A673 (cell line): ENCODE measurements around the gene C9. TPM values are rescaled to one million over a fixed set of nuclear protein-coding genes. Genes with fewer than 3 reads are reported as not detected.
"Not testable (repeated sequence)": the region's sequence is repeated elsewhere in the genome, so short reads cannot be mapped to it uniquely, and the experiment has no call there.

ENCODE experiments used
- BruUV-seq: library from RNA; stranded (reverse); fragments of 400-500 nt; replicated peaks from 2 replicates; lab custom pipeline; 2021; lab: Mats Ljungman, UMichigan
- CTCF ChIA-PET: fragments of 300-600 bp; sonication (Branson Sonifier 250); formaldehyde crosslinking; loops from one replicate; lab custom pipeline; 2022; ENCODE audit warnings: antibody characterized with exemption; lab: Charles Lee
- POLR2A ChIA-PET: fragments of 300-600 bp; sonication (Branson Sonifier 250); formaldehyde crosslinking; loops from one replicate; lab custom pipeline; 2022; ENCODE audit warnings: antibody characterized with exemption; ENCODE audit not compliant: low non-redundant PET; lab: Charles Lee
- DNase-seq: peaks from one replicate; pipeline ENCODE4 v3.0.0-alpha.2; 2015; ENCODE audit warnings: low spot score
- H3K27ac ChIP-seq: fragments of 200-600 bp; sonication (generic); 2 replicates; pipeline ENCODE4 v1.5.1; 2016; ENCODE audit warnings: mixed run types, low read depth, mild to moderate bottlenecking, mixed read lengths, antibody characterized with exemption, low read length; ENCODE audit not compliant: poor library complexity, severe bottlenecking
- H3K27me3 ChIP-seq: fragments of 200-600 bp; sonication (generic); replicated peaks from 2 replicates; pipeline ENCODE4 v1.6.1; 2017; ENCODE audit warnings: mixed run types, low read depth, mild to moderate bottlenecking, mixed read lengths, antibody characterized with exemption, low read length; ENCODE audit not compliant: insufficient read depth, poor library complexity
- H3K36me3 ChIP-seq: fragments of 200-600 bp; sonication (generic); 2 replicates; pipeline ENCODE4 v1.6.1; 2016; ENCODE audit warnings: mixed run types, mild to moderate bottlenecking, mixed read lengths, antibody characterized with exemption, low read length; ENCODE audit not compliant: insufficient read depth, poor library complexity, severe bottlenecking
- H3K4me1 ChIP-seq: fragments of 200-600 bp; sonication (generic); 2 replicates; pipeline ENCODE4 v1.6.1; 2017; ENCODE audit warnings: mixed run types, mild to moderate bottlenecking, mixed read lengths, antibody characterized with exemption, low read length; ENCODE audit not compliant: insufficient read depth, poor library complexity, severe bottlenecking
- H3K4me3 ChIP-seq: fragments of 200-600 bp; sonication (generic); 2 replicates; pipeline ENCODE4 v1.5.1; 2016; ENCODE audit warnings: low read depth, mixed run types, mild to moderate bottlenecking, mixed read lengths, low read length; ENCODE audit not compliant: poor library complexity, severe bottlenecking
- H3K9me3 ChIP-seq: fragments of 200-600 bp; sonication (generic); 2 replicates; pipeline ENCODE4 v1.6.1; 2016; ENCODE audit warnings: mixed run types, low read depth, mild to moderate bottlenecking, mixed read lengths, antibody characterized with exemption, low read length; ENCODE audit not compliant: poor library complexity, severe bottlenecking
- EZH2 ChIP-seq: fragments of 200-600 bp; sonication (generic); IDR thresholded peaks from 2 replicates; pipeline ENCODE4 v1.6.1; 2017; ENCODE audit warnings: borderline replicate concordance, low read depth, mild to moderate bottlenecking, mixed read lengths, antibody characterized with exemption, low read length; ENCODE audit not compliant: poor library complexity, severe bottlenecking
- intact Hi-C: fragments of 100-400 bp; cut with micrococcal nuclease; formaldehyde crosslinking; loops from one replicate; pipeline ENCODE4 v1.10.0; 2022; ENCODE audit not compliant: unreplicated experiment
- total RNA-seq: library from RNA; stranded (reverse); gene quantifications from 2 replicates; pipeline ENCODE4 v1.2.3, GENCODE V29; 2021
- TF ChIP-seq, protein P1 (sequence below): fragments of 300-800, 200-600 bp; sonication (generic); conservative IDR thresholded peaks from 2 replicates; pipeline ENCODE4 v1.5.1; 2017; ENCODE audit warnings: low read depth, mild to moderate bottlenecking, antibody characterized with exemption, low read length, moderate library complexity, mixed read lengths

C9 gene
- total RNA-seq, 1 experiment from 2014 or later, result not detected

GRCh38 chr5:39238366-39239105 is 125.8 kb downstream of the C9 start:
- no peak overlapping the region for H3K4me3 ChIP-seq
- DNase-seq, result no peak
- intact Hi-C loops, result no loop called here
- ChIA-PET POLR2A (no interaction called here), CTCF (no interaction called here)
- TF ChIP-seq, protein P1, sequence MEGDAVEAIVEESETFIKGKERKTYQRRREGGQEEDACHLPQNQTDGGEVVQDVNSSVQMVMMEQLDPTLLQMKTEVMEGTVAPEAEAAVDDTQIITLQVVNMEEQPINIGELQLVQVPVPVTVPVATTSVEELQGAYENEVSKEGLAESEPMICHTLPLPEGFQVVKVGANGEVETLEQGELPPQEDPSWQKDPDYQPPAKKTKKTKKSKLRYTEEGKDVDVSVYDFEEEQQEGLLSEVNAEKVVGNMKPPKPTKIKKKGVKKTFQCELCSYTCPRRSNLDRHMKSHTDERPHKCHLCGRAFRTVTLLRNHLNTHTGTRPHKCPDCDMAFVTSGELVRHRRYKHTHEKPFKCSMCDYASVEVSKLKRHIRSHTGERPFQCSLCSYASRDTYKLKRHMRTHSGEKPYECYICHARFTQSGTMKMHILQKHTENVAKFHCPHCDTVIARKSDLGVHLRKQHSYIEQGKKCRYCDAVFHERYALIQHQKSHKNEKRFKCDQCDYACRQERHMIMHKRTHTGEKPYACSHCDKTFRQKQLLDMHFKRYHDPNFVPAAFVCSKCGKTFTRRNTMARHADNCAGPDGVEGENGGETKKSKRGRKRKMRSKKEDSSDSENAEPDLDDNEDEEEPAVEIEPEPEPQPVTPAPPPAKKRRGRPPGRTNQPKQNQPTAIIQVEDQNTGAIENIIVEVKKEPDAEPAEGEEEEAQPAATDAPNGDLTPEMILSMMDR, result no peak
- no TSS peak for BruUV-seq
- no peaks in the 10 kb centered on the region for H3K9me3 ChIP-seq
- no peaks in the 10 kb centered on the region for H3K36me3 ChIP-seq
- no peak overlapping the region for H3K27ac ChIP-seq
- H3K27me3 ChIP-seq, result no peaks in the 10 kb centered on the region
- H3K4me1 ChIP-seq, result no peaks in the 10 kb centered on the region

- BruUV-seq, result no TSS peak
- no peak overlapping the region for H3K4me3 ChIP-seq
- DNase-seq, result no peak
- H3K36me3 ChIP-seq, result no peaks in the 10 kb centered on the region
- intact Hi-C loops, result no loop called here
- no peaks in the 10 kb centered on the region for H3K9me3 ChIP-seq
- H3K27ac ChIP-seq, result no peak overlapping the region
- ChIA-PET CTCF (no interaction called here), POLR2A (no interaction called here)
- no peak for TF ChIP-seq EZH2
- TF ChIP-seq, protein P1, result no peak
- H3K4me1 ChIP-seq, result no peaks in the 10 kb centered on the region
- no peaks in the 10 kb centered on the region for H3K27me3 ChIP-seq
Measured at GRCh38 chr5:39236718-39237117, 127.6 kb downstream of the C9 start.

- Histone ChIP-seq H3K9me3 (no peaks in the 10 kb centered on the region), H3K27me3 (no peaks in the 10 kb centered on the region), H3K4me3 (no peak overlapping the region), H3K36me3 (no peaks in the 10 kb centered on the region), H3K27ac (no peak overlapping the region), H3K4me1 (no peaks in the 10 kb centered on the region)
- POLR2A ChIA-PET, result no interaction called here
- no peak for TF ChIP-seq EZH2
- TF ChIP-seq, protein P1, result no peak
- CTCF ChIA-PET, result interaction anchor here (1.3 kb wide), 1 partner anchor 18 kb away, joined by 3 read pairs; no protein-coding TSS in a partner anchor
- intact Hi-C loops, result no loop called here
- no TSS peak for BruUV-seq
- no peak for DNase-seq
Measured at GRCh38 chr5:39235648-39236047, 128.6 kb downstream of the C9 start.

DNA sequence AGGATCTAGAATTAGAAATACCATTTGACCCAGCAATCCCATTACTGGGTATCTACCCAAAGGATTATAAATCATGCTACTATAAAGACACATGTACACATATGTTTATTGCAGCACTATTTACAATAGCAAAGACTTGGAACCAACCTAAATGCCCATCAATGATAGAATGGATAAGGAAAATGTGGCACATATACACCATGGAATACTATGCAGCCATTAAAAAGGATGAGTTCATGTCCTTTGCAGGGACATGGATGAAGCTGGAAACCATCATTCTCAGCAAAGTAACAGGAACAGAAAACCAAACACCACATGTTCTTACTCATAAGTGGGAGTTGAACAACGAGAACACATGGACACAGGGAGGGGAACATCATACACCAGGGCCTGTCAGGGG is 129.8 kb downstream of the C9 start:
- H3K36me3 ChIP-seq, H3K4me1 ChIP-seq, H3K27ac ChIP-seq, BruUV-seq, CTCF ChIA-PET, DNase-seq, H3K9me3 ChIP-seq, H3K4me3 ChIP-seq, H3K27me3 ChIP-seq, intact Hi-C loops, POLR2A ChIA-PET: not testable (repeated sequence)
